Activated naive CD4-positive, alpha-beta T cell treated with Interleukin-2 at 50 U/mL for 16 hours (primary cell): ENCODE measurements around the gene RHEX.
"Not testable (repeated sequence)": the region's sequence is repeated elsewhere in the genome, so short reads cannot be mapped to it uniquely, and the experiment has no call there.

Experiments
- DNase-seq: peaks from one replicate; pipeline ENCODE4 v3.0.0-alpha.2; 2020

Gene RHEX

DNA sequence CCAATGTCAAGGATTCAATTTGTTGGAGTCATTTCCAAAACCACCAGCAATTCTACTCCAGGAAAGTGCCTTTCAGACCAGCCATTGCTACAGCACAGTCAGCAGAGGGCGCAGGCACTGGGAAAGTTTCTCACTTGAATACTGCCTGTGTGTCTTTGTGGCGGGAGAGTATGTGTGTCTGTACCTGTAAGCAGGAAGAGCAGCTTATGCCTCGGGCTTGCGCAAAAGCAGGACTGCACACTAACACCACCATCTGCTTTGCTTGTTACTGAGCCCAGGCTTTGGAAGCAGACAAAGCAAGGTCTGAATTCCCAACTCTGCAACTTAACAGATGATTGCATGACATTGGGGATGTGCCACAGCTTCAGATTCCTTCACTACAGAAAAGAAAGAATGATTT lies 22.3 kb upstream of the RHEX start:
- peak; percentile 70 for DNase-seq

DNA sequence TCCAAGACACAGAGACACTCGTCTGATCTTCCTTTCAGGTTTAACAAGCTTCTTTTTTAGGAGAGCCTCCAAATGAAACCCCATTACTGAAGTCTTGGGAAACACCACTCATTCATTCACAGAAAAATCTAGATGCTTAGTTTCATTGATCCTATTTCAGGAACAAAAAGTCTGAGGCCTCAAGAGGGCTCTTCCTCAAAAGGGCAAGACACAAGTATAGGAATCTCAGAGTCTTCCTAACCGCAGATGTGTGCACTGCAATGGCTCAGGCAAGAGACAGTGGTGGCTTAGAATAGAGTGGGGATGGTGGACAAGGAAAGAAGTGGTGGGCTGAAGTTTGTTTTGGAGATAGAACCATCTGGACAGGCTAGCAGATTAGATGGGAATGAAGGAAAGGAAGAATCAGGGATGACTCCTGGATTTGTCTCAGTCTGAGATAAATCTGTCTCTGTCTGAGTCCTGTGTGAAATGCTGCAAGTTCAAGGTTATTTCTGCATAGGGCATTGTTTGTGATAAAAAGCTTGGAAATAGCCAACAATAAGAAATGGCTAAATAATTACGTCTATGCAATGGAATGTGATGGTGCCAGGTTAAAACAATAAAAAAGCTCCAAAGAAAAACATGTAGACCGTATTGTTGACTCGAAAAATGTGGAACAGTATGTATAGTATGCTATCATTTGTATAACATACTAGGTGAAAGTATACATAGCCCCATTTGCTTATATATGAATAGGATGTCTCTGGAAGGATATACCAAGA lies 20.4 kb upstream of the RHEX start:
- no peak for DNase-seq

DNA sequence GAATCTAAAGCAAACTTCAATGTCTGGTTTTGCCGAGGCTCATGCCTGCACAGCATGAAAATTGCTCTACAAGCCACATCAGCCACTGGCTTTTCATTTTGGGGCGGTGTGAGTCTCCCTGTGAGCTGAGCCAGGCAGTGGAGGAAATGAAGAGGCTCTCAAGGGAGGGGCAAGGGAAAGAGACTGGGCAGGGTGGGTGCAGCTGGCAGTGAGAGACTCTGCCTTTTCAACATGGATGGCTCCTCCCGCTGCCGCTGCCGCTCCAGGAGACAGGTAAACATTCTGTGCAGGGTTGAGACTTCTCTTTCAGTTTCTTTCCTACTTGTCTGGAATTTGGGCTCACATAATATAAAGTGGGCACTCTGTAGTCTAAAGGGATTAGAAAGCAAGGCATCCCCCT lies 17.9 kb upstream of the RHEX start:
- DNase-seq, result no peak

DNA sequence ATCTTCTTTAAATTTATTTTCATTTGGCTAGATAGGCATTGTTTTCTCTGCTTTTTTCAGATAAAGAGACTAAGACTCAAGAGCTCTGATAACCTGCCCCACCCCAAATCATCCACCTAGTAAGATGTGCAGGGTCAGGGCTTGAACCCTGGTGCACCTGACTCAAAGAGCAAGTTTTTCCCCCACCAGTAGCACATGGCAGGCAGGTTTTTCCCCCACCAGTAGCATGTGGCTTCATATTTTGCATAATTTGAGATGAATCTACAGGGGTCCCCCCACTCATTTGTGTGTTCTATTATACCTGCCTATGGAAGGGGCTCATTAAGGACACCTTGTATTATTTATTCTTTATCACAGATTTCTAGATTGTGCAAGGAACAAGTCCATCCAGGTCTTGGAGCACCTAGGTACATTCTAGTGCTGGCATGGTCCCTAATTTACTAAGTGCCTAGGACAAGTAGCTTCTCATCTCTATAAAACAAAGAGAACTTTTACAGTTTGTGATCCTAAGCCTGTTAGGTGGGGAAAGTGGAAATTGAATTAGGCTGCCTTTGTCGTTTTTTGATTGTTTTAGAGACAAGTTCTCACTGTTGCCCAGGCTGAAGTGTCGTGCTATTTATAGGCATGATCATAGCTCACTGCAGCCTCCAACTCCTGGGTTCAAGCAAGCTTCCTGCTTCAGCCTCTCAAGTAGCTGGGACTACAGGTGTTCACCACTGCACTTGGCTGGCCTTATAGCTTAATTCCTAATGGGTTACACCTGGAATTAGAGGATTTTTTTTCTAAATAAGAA lies 16.1 kb upstream of the RHEX start:
- DNase-seq, result no peak

DNA sequence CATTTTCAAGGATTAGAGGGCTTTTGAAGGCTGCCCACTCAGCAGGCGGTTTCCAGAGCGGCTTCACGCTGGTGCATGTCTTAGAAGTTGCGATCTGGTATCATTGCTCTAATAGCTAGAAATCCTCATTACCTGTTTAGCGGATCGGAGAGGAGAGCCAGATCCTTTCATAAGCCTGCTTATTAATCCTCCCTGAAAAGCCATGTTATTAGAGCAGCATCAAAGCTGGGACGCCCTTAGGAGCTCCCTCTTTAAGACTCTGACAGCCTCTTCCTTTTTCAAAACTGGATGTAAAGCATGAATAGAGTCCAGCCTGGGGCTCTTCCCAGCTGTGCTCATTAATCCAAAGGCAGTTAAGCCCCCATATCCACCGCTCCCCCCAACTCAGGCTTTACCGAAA lies 15.4 kb upstream of the RHEX start:
- DNase-seq, result no peak

DNA sequence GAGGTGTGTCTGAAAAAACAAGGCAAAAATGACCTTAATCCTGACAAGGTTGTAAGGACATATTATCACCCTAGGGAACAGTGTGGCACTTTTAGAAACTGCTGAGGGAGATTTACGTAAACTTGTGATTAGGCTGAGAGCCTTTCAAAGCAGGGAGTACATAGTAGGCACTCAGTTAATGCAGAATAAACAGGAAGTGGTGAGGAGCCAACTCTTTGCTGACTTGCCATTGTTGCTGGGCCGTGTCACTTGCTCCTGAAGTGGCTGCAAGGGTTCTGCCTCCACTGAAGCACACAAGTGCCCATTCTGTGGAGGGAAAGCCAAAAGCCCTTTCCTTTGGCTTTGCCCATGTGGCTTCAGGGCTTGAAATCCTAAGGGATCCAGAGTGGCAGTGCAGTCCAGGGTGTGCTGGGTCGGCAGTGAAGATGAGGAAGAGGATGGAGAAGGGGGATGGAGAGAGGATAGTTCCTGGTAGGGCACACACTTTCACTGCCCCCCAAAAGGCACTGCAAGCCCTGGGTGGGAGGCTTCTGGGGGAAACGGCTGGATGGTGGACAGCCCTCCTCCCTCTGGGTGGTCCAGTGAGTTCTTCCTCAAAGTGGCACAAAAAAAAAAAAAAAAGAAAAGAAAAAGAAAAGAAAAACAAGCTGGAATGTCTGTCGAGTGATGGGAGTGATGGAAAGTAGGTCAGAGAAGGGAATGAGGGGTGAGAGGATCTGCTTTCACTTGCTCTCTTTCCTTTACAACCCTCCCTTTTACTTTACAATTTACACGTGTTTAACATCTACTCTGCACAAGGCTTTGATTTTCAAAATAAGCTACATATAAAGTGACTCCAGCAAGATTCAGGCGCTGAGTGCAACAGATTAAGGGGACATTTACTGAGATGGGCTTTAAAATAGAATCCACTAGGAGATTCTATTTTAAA lies 13.7 kb upstream of the RHEX start:
- DNase-seq, result no peak

DNA sequence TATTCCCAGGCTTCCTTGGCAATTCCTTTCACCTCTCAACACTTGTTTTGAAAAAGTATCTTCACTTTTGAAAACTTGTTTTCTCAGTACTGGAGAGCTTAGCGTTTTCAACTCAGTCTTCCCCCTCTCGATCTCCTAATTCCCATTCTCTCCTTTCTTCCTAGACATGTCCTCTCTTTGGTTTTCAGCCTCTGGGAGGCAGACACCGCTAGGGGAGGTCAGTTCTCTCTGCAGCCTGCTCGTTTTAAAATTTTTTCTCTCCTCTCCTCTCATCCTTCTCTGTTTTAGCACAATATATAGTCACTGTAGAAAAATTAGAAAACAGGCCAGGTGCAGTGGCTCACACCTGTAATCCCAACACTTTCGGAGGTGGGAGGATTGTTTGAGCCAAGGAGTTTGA lies 12.6 kb upstream of the RHEX start:
- no peak for DNase-seq

DNA sequence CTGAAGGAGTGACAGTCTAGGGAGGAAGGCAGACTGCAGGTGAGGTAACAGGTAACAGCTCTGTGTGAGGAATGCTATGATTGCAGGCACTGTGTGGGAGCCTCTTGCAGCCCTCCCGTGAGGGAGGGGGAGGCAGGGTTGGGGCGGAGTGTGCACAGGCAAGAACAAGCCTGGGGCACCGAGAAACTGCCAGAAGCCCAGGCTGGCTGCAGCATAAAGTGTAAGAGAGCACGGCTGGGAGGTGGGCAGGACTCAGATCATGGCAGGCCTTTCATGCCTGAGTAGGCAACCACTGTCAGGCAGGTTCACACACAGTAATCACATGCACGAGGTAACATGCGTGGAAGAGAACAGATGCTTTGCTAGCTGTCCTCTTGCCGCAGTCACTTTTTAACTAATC lies 11.3 kb upstream of the RHEX start:
- no peak for DNase-seq

DNA sequence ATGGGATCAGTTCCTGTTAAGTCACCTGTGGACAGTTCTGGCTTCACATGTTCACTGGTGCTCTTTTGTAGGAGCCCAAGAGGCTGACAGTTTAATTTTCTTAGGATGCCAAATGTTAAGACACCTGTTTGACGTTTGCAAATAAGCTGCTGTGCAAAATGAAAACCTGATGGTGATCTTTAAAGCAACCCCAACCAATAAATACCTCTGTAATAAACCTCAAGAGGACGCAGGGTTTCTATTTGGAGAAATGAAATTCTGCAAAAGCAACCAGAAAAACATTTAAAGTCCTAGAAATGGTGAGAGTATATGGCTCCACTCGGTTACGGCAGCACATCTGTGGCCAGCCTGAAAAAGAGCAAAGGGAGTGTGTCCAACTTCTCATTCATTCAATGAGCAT lies 5.7 kb upstream of the RHEX start:
- DNase-seq, result no peak

DNA sequence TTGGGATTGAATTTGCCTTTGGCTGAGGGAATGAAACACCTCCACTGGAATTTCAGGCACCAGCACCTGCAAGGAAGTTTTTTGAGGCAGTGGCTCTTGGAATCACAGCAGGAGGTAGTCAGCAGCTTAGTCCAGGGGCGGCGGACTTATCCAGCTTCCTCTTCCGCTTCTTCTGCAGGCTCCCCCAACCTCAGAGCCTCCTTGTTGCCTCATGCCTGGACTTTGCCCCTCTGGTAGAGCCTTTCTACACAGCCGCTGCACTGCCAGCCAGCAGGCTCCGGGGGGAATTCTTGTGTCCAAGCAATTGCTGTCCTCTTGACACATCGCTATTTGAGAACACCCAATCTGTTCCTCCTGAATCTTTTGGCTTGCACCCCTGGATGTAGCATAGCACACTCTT lies 4.4 kb upstream of the RHEX start:
- DNase-seq, result no peak

DNA sequence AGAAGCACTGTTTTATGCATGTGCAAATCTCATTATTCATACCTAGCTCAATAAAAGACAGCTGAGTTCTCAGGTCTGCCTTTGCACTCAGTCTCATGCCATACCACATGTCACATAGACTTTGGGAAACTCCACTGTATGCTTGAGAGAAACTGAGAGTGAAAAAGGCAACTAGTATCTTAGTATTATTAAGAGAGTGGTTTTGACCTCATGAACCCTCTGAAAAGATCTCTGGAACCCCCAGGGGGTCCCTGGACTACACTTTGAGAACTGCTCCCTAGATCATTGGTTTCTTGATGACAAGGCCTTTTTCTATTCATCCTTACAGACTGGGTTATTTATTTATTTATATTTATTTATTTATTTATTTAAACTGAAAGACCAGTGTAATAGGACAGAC lies 3.7 kb upstream of the RHEX start:
- no peak for DNase-seq

DNA sequence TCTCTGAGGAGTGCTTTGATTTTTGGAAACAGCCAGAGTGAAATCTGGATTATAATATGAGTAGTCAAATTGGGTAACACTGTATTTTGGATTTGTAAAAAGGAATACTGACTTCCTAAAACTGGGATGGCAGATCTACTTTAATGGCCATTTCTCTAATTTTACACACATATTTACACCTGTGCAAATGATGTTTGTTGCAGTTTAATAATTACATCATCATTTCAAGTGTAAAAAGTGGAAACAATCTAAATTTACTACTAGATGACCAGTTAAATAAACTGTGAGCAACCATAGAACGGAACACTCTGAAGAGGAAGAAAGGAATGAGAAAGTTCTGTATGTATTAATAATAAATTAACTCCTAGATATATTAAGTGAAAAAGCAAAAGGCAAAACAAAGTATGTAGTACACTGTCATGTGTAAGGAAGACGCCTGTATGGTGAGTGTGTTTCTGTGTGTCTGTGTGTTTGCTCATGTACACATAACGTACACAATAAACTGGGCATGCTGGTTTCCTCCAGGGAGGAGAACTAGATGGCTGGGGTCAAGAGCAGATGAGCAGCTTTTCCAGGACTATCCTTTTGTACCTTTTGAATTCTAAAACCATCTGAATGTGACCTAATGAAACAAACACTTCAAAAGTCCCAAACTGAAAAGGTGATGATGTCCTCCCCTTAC lies 2.9 kb upstream of the RHEX start:
- DNase-seq, result no peak

DNA sequence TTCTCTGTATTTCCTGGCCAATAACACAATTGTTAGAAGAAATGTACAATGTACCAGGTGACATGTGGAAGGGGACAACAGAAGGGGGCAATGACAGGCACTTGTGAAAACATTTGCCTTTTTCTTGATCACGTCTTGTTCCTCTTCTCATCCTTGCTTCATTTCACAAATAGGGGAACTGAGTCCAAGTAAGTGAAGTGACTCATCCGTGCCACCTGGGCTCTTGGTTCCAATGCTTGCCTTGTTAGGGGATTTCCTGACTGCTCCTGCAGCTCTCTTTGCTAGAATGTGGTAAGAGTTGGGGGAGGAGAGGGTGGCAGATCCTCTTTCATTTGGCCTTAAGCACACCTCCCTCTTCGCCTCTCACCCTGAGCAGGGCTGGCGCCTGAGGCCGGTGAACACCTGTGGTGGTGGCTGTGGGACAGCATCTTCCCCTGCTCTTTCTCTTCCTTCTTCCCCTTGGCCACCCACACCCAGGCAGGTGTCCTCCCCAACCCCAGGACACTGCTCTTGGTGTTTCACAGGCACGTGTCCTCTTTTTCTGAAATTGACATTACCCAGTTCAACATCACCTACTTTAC lies 2.2 kb upstream of the RHEX start:
- peak; percentile 50 for DNase-seq

DNA sequence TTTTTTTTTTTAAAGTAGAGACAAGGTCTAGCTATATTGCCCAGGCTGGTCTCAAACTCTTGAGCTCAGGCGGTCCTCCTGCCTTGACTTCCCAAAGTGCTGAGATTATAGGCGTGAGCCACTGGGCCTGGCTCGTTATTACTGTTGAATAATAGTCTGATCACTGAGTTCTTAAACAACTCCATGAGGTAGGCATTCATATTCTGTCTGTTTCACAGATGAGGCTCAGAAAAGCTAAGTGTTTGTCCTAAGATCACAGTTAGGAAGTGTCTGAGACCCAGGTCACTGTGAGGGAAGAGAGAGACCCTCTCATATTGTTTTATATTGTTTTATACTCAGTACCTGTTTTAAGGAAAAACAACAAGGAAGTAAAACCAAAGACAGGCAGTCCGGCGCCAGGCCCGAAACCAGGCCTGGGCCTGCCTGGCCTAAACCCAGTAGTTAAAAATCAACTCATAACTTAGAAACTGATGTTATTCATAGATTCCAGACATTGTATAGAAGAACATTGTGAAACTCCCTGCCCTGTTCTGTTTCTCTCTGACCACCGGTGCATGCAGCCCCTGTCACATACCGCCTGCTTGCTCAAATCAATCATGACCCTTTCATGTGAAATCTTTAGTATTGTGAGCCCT lies 625 bp upstream of the RHEX start:
- DNase-seq, result not testable (repeated sequence)

DNA sequence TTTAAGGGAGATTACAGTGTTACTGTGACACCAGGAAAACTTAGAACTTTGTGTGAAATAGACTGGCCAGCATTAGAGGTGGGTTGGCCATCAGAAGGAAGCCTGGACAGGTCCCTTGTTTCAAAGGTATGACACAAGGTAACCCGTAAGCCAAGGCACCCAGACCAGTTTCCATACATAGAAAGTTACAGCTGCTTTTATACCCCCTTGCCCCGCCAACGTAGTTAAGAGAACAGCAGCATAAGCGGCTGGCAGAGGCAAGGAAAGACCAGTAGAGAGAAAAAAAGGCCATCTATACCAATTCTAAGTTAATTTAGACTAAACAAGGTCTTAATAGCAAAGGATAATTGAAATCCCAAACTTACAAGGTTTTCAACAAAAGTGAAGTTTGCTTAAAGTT lies 643 bp downstream of the RHEX start:
- not testable (repeated sequence) for DNase-seq

DNA sequence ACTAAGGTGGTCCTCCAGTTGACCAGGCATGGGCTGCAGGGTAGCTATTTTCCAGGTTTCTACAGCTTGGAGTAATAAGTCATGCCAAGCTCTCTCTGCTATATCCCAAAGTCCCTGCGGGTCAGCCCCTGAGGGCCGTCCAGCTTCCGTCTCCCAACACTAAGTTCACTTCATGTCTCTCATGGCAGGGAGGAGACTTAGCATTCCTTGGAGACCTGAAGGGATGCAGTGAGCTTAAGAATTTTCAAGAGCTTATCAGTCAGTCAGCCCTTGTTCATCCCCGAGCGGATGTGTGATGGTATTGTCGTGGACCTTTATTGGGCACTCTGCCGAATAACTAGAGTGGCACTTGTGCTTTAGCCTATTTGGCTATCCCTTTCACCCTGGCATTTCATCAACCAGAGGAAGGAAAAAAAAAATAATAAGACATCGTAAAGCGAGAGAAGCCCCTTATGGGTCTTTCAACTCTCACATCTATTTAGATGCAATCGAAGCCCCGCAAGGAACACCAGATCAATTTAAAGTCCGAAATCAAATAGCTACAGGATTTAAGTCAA lies 2.2 kb downstream of the RHEX start:
- not testable (repeated sequence) for DNase-seq

DNA sequence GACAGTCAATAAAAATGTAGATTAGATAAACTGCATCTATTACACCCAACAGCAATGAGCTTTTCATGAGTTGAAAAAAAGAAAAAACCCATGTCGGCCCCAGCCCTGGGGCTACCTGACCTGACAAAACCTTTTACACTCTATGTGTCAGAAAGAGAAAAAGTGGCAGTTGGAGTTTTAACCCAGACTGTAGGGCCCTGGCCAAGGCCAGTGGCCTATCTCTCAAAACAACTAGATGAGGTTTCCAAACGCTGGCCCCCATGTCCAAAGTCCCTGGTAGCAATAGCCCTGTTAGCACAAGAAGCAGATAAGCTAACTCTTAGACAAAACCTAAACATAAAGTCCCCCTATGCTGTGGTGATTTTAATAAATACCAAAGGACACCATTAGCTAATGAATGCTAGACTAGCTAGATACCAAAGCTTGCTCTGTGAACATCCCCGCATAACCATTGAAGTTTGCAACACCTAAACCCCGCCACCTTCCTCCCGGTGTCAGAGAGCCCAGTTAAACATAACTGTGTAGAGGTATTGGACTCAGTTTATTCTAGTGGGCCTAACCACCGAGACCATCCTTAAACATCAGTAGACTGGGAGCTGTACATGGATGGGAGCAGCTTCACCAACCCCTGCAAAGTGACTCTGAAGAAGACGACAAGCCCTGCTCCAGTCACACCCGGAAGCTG lies 2.8 kb downstream of the RHEX start:
- not testable (repeated sequence) for DNase-seq

DNA sequence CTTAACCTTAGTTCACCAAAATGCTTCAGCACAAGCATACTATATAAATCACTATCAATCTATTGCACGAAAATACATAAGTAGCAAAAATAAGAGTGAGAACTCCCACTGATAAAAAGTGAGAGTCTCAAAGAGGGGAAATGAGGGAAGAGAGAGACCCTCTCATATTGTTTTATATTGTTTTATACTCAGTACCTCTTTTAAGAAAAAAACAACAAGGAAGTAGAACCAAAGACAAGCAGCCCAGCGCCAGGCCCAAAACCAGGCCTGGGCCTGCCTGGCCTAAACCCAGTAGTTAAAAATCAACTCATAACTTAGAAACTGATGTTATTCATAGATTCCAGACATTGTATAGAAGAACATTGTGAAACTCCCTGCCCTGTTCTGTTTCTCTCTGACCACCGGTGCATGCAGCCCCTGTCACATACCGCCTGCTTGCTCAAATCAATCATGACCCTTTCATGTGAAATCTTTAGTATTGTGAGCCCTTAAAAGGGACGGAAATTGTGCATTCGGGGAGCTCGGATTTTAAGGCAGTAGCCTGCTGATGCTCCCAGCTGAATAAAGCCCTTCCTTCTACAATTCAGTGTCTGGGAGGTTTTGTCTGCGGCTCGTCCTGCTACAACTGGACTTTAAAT lies 5.4 kb downstream of the RHEX start:
- not testable (repeated sequence) for DNase-seq

DNA sequence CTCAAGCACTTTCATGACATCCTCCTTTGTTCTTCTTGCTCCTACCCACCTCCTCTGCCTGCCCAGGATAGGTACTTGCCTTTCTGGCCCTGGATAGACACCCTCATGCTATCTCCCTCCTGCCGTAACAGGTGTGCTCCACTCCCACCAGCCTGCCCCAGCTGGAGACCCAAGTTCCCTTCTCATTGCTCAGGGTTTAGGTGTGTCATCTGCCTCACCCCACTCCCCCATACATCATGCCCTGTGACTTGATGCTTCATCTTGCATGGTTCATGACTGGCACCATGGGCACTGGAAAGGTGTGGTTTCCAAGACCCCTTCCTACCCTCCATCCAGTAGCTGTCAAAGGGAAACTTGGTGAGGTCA lies 5.9 kb downstream of the RHEX start:
- no peak for DNase-seq

DNA sequence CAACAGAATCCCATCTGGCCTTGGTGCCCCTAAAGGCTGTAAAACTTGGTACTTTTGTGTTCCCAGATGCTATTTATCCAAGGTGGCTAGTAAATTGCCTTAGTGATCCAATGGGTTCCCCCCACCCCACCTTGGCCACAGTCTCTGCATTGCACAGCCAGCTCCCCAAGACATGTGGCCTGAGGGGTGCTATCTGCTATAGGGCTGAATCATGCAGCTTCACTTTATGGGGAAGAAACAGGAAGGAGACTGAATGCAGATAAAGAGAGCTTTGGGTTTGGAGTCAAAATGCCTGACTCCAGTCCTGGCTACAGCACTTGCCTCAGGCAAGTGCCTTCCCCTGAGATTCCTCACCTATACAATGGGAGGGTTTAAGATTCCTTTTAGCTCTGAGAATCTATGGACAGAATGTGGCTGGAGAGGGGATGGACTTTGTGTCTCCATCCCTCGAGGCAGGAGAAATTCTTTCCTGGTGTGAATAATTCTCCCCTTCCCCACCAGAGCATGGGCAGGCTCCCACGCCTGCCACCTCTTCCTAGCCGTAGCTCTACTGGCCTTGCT lies 6.5 kb downstream of the RHEX start:
- DNase-seq, result no peak
